SK-N-SH (cell line): ENCODE measurements around the gene SH3D19. TPM values are rescaled to one million over a fixed set of nuclear protein-coding genes. Genes with fewer than 3 reads are reported as not detected.
"Not testable (repeated sequence)": the region's sequence is repeated elsewhere in the genome, so short reads cannot be mapped to it uniquely, and the experiment has no call there.

Experiments
- CTCF ChIA-PET: fragments of 300-600, 350-600 bp; formaldehyde crosslinking; extraction: SDS; loops from one replicate; lab custom pipeline; 2021; lab: Yijun Ruan, JAX
- POLR2A ChIA-PET: fragments of 350-600 bp; sonication (Branson Sonifier 250); formaldehyde crosslinking; extraction: SDS; loops from one replicate; lab custom pipeline; 2020; ENCODE audit warnings: antibody characterized with exemption, inconsistent platforms; lab: Yijun Ruan, JAX
- DNase-seq: peaks from one replicate; pipeline ENCODE4 v3.0.0; 2012
- H2AFZ ChIP-seq: fragments of 200-600 bp; sonication (generic); 2 replicates; pipeline ENCODE4 v1.8.1; 2016; ENCODE audit warnings: antibody characterized with exemption, mild to moderate bottlenecking, low read depth
- H3F3A ChIP-seq: fragments of 200-600 bp; sonication (generic); replicated peaks from 2 replicates; pipeline ENCODE3; 2016; ENCODE audit warnings: antibody characterized with exemption, mild to moderate bottlenecking; ENCODE audit not compliant: insufficient read depth
- H3K27ac ChIP-seq, 2 experiments: fragments of 200-500 bp in 1 of 2; fragments of 200-600 bp in 1 of 2; sonication (Bioruptor generic) in 1 of 2; sonication (generic), shearing (Covaris generic) in 1 of 2; 2 replicates each; pipeline versions ENCODE4 v1.5.1 to v1.6.1; 2014 to 2016; ENCODE audit warnings: low read depth in 2 of 2, inconsistent platforms in 1 of 2, low read length in 1 of 2, mild to moderate bottlenecking in 1 of 2, mixed read lengths in 1 of 2
- H3K27me3 ChIP-seq: fragments of 200-600 bp; sonication (generic), shearing (Covaris generic); 2 replicates; pipeline ENCODE4 v1.6.1; 2016; ENCODE audit warnings: mixed run types; ENCODE audit not compliant: insufficient read depth
- H3K36me3 ChIP-seq, 2 experiments: fragments of 200-500 bp in 1 of 2; fragments of 200-600 bp in 1 of 2; sonication (Bioruptor generic) in 1 of 2; sonication (generic) in 1 of 2; replicated peaks in 1 of 2; 2 replicates each; pipeline versions ENCODE3 to v1.5.1; 2014 to 2016; ENCODE audit warnings: low read length in 1 of 2, mild to moderate bottlenecking in 1 of 2; ENCODE audit not compliant: insufficient read depth in 2 of 2, control insufficient read depth in 1 of 2
- H3K4me1 ChIP-seq, 2 experiments: fragments of 200-500 bp in 1 of 2; fragments of 200-600 bp in 1 of 2; sonication (Bioruptor generic) in 1 of 2; sonication (generic), shearing (Covaris generic) in 1 of 2; 2 replicates each; pipeline versions ENCODE4 v1.5.1 to v1.6.1; 2014 to 2016; ENCODE audit warnings: low read depth in 1 of 2, low read length in 1 of 2, mixed run types in 1 of 2; ENCODE audit not compliant: insufficient read depth in 2 of 2, control insufficient read depth in 1 of 2
- H3K4me2 ChIP-seq: fragments of 200-600 bp; sonication (generic), shearing (Covaris generic); 2 replicates; pipeline ENCODE4 v1.6.1; 2017; ENCODE audit warnings: mixed run types
- H3K4me3 ChIP-seq, 2 experiments: fragments of 200-500 bp in 1 of 2; fragments of 200-600 bp in 1 of 2; sonication (Bioruptor generic) in 1 of 2; sonication (generic), shearing (Covaris generic) in 1 of 2; 2 replicates each; pipeline versions ENCODE4 v1.5.1 to v1.8.1; 2014 to 2016; ENCODE audit warnings: low read depth in 2 of 2, inconsistent platforms in 1 of 2, low read length in 1 of 2, mild to moderate bottlenecking in 1 of 2, mixed read lengths in 1 of 2, moderate library complexity in 1 of 2
- H3K79me2 ChIP-seq: fragments of 200-600 bp; sonication (generic); 2 replicates; pipeline ENCODE4 v1.8.1; 2017; ENCODE audit warnings: mild to moderate bottlenecking; ENCODE audit not compliant: insufficient read depth
- H3K9ac ChIP-seq: fragments of 200-600 bp; sonication (generic); 2 replicates; pipeline ENCODE4 v1.6.1; 2017; ENCODE audit warnings: mixed run types
- H3K9me2 ChIP-seq: fragments of 200-600 bp; sonication (generic); 2 replicates; pipeline ENCODE4 v1.6.1; 2017; ENCODE audit warnings: mixed run types
- H3K9me3 ChIP-seq: fragments of 200-600 bp; sonication (generic); 2 replicates; pipeline ENCODE4 v1.6.1; 2017; ENCODE audit warnings: mixed run types, mild to moderate bottlenecking, moderate library complexity
- H4K20me1 ChIP-seq: fragments of 200-600 bp; sonication (generic); 2 replicates; pipeline ENCODE4 v1.6.1; 2017; ENCODE audit warnings: mild to moderate bottlenecking, mixed run types; ENCODE audit not compliant: insufficient read depth
- EP300 ChIP-seq, 2 experiments: IDR thresholded peaks; 2 replicates each; pipeline versions ENCODE4 v1.4.0 to v1.6.1; 2012; ENCODE audit warnings: borderline replicate concordance in 1 of 2, low read depth in 1 of 2, low read length in 1 of 2
- FOXJ3 ChIP-seq: sonication (generic); formaldehyde crosslinking; IDR thresholded peaks from 2 replicates; pipeline ENCODE4 v1.5.1; 2020; ENCODE audit warnings: mild to moderate bottlenecking, missing genetic modification reagents
- GABPA ChIP-seq: IDR thresholded peaks from 2 replicates; pipeline ENCODE4 v1.4.0; 2012; ENCODE audit warnings: low read depth, mild to moderate bottlenecking
- GATA2 ChIP-seq: sonication (generic); formaldehyde crosslinking; IDR thresholded peaks from 2 replicates; pipeline ENCODE4 v1.5.0; 2020; ENCODE audit warnings: mild to moderate bottlenecking, missing genetic modification reagents
- MEF2A ChIP-seq: IDR thresholded peaks from 2 replicates; pipeline ENCODE4 v1.4.0; 2012; ENCODE audit warnings: low read depth, borderline replicate concordance
- NFIC ChIP-seq: IDR thresholded peaks from 2 replicates; pipeline ENCODE4 v1.4.0; 2012; ENCODE audit warnings: borderline replicate concordance
- RCOR1 ChIP-seq: fragments of 150-350 bp; IDR thresholded peaks from 2 replicates; pipeline ENCODE4 v1.6.1; 2017; ENCODE audit warnings: antibody characterized with exemption, low read length
- RXRA ChIP-seq: IDR thresholded peaks from 2 replicates; pipeline ENCODE4 v1.4.0; 2012; ENCODE audit warnings: low read depth, mild to moderate bottlenecking, borderline replicate concordance
- SMC3 ChIP-seq: IDR thresholded peaks from 2 replicates; pipeline ENCODE4 v1.6.1; 2012; ENCODE audit warnings: low read depth, low read length, improper control_type of control experiment
- USF1 ChIP-seq: IDR thresholded peaks from 2 replicates; pipeline ENCODE4 v1.4.0; 2012; ENCODE audit warnings: low read depth, borderline replicate concordance
- YY1 ChIP-seq: IDR thresholded peaks from 2 replicates; pipeline ENCODE4 v1.4.0; 2012; ENCODE audit warnings: low read depth, mild to moderate bottlenecking
- WGBS: methylation state at CpG from one replicate; pipeline ENCODE4 v1.1.6; 2017; ENCODE audit warnings: low lambda C conversion rate; 5-methylcytosine and 5-hydroxymethylcytosine counted together
- polyA plus RNA-seq, 3 experiments: library from polyadenylated mRNA; depleted of rRNA; stranded (reverse); fragments of >200 nt; gene quantifications; 2 replicates each; pipeline ENCODE4 v1.2.3, GENCODE V29; 2012
- TF ChIP-seq, protein P1 (sequence below): fragments of 150-350 bp; IDR thresholded peaks from 2 replicates; pipeline ENCODE4 v1.6.1; 2017; ENCODE audit warnings: antibody characterized with exemption, low read length, low read depth, borderline replicate concordance

The SH3D19 gene
- polyA plus RNA-seq, 1 of the 3 experiments (the other 2 are of a cell fraction) = 7.1 TPM

DNA sequence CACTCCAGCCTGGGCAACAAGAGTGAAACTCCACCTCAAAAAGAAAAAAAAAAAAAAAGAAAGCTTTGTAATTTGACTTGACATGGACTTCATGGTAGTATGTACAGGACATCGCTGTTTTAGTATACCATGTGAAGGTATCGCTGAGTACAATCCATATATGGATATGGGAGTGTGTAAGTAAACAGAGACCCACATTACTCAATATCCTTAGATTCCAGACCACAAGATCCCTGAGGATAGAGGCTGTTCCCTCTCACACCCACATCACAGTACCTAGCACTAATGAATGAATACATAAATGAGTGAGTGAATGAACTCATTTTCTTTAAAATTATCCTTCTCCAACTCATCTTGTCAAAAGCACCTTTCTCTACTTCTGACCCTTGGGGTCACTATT lies 234.4 kb downstream of the SH3D19 start:
- H3K27me3 ChIP-seq = no peaks in the 10 kb centered on the region
- TF ChIP-seq MEF2A (no peak), NFIC (no peak), SMC3 (no peak), EP300 (IDR thresholded peaks at IDR 0.05; ENCODE audit: borderline replicate concordance in 1 of 2, low read depth in 1 of 2, low read length in 1 of 2) (no peak), GATA2 (CRISPR knock-in tag) (no peak), RCOR1 (no peak)
- TF ChIP-seq, all 33 proteins: peak for 0
- no peaks in the 10 kb centered on the region for H3K36me3 ChIP-seq
- CTCF ChIA-PET = no interaction called here
- H3F3A ChIP-seq = no peaks in the 10 kb centered on the region
- no peaks in the 10 kb centered on the region for H4K20me1 ChIP-seq
- no peak overlapping the region for H3K4me3 ChIP-seq
- DNase-seq = no peak
- no peak overlapping the region for H3K27ac ChIP-seq
- no peak overlapping the region for H3K9ac ChIP-seq
- H3K4me1 ChIP-seq = no peaks in the 10 kb centered on the region
- H3K79me2 ChIP-seq = no peaks in the 10 kb centered on the region
- H3K4me2 ChIP-seq = no peak overlapping the region
- H2AFZ ChIP-seq = no peak overlapping the region
- H3K9me3 ChIP-seq = no peaks in the 10 kb centered on the region
- no peaks in the 10 kb centered on the region for H3K9me2 ChIP-seq
- WGBS = 97% methylated on average over 2 of the region's 2 CpGs
- POLR2A ChIA-PET = no interaction called here

DNA sequence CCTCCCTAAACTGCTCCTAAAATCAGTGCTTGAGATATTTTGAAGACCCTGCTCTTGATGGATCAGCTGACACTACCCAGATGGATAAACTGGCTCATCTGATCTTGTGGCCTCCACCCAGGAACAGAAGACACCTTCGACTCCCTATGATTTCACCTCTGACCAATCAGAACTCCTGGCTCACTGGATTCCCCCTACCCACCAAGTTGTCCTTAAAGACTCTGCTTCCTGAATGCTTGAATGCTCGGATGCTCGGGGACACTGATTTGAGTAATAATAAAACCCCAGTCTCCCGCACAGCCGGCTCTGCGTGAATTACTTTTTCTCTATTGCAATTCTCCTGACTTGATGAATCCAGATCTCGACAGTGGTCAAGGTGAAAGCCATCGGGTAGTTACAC lies 237.9 kb downstream of the SH3D19 start:
- DNase-seq = no peak
- H3K4me2 ChIP-seq = no peak overlapping the region
- no peaks in the 10 kb centered on the region for H3F3A ChIP-seq
- 82% methylated on average over 8 of the region's 8 CpGs for WGBS
- POLR2A ChIA-PET = no interaction called here
- no peaks in the 10 kb centered on the region for H3K36me3 ChIP-seq
- TF ChIP-seq GABPA (no peak), RXRA (no peak), FOXJ3 (CRISPR knock-in tag) (no peak), YY1 (no peak), USF1 (no peak)
- TF ChIP-seq, protein P1, sequence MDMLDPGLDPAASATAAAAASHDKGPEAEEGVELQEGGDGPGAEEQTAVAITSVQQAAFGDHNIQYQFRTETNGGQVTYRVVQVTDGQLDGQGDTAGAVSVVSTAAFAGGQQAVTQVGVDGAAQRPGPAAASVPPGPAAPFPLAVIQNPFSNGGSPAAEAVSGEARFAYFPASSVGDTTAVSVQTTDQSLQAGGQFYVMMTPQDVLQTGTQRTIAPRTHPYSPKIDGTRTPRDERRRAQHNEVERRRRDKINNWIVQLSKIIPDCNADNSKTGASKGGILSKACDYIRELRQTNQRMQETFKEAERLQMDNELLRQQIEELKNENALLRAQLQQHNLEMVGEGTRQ = no peak
- H3K4me3 ChIP-seq = no peak overlapping the region
- H4K20me1 ChIP-seq = no peaks in the 10 kb centered on the region
- H3K4me1 ChIP-seq = no peaks in the 10 kb centered on the region
- no peaks in the 10 kb centered on the region for H3K79me2 ChIP-seq
- H3K27ac ChIP-seq = no peak overlapping the region
- no peaks in the 10 kb centered on the region for H3K27me3 ChIP-seq
- no peak overlapping the region for H3K9ac ChIP-seq
- H2AFZ ChIP-seq = no peak overlapping the region
- CTCF ChIA-PET = no interaction called here
- H3K9me3 ChIP-seq = no peaks in the 10 kb centered on the region
- H3K9me2 ChIP-seq = no peaks in the 10 kb centered on the region

- CTCF ChIA-PET = not testable (repeated sequence)
These were observed 247.4 kb downstream of the SH3D19 start for GRCh38 chr4:151077978-151078377.

More at GRCh38 chr4:151077978-151078377, 247.4 kb downstream of the SH3D19 start:
- H3K9ac ChIP-seq, H3K4me3 ChIP-seq, H3K4me2 ChIP-seq, H3K27ac ChIP-seq, H3F3A ChIP-seq, H3K79me2 ChIP-seq, H3K27me3 ChIP-seq, POLR2A ChIA-PET, H3K9me3 ChIP-seq, DNase-seq, H3K4me1 ChIP-seq, H2AFZ ChIP-seq, H3K9me2 ChIP-seq, H4K20me1 ChIP-seq, H3K36me3 ChIP-seq: not testable (repeated sequence)
- WGBS = 44% methylated on average over 2 of the region's 2 CpGs
